GM19324 (cell line): ENCODE measurements around the gene SKIC3.
A peak's percentile ranks its signal among the peaks of the same experiment; 100 is the strongest.

ENCODE experiments used
- ATAC-seq: cut with Tn5 transposase; IDR thresholded peaks from one replicate; pipeline ENCODE4 v1.9.1; 2021; ENCODE audit warnings: mild to moderate bottlenecking, moderate library complexity; ENCODE audit not compliant: unreplicated experiment, low FRiP score

SKIC3 gene

GRCh38 chr5:95554647-95555548, at the start of gene SKIC3, which contains the start of gene ARSK:
SKIC3 (minus strand) TSS chr5:95554977; CDS start chr5:95547150, 7,827 bp downstream.
ARSK (plus strand) TSS chr5:95555101; CDS start chr5:95555279, 178 bp downstream.
- ATAC-seq, result peak; percentile 96

- no peak for ATAC-seq
Observed at GRCh38 chr5:95600557-95600956, 45.8 kb upstream of the SKIC3 start.

GRCh38 chr5:95599252-95599651, 44.5 kb upstream of the SKIC3 start:
- ATAC-seq, result no peak

GRCh38 chr5:95595289-95595931, 40.6 kb upstream of the SKIC3 start:
- no peak for ATAC-seq

- ATAC-seq, result no peak
Observed at GRCh38 chr5:95591490-95591901, 36.7 kb upstream of the SKIC3 start.

- ATAC-seq, result no peak
Observed at GRCh38 chr5:95590880-95591279, 36.1 kb upstream of the SKIC3 start.

- ATAC-seq, result no peak
Observed at GRCh38 chr5:95583992-95584391, 29.2 kb upstream of the SKIC3 start.

- ATAC-seq, result no peak
Observed at GRCh38 chr5:95581576-95581975, 26.8 kb upstream of the SKIC3 start.

- no peak for ATAC-seq
Observed at GRCh38 chr5:95572016-95572415, 17.2 kb upstream of the SKIC3 start.

GRCh38 chr5:95565280-95565920, 10.6 kb upstream of the SKIC3 start:
- no peak for ATAC-seq

- no peak for ATAC-seq
Observed at GRCh38 chr5:95564450-95564849, 9.7 kb upstream of the SKIC3 start.

GRCh38 chr5:95563367-95563766, 8.6 kb upstream of the SKIC3 start:
- no peak for ATAC-seq

GRCh38 chr5:95562282-95562681, 7.5 kb upstream of the SKIC3 start:
- no peak for ATAC-seq

GRCh38 chr5:95557841-95558240, 3.1 kb upstream of the SKIC3 start:
- no peak for ATAC-seq

GRCh38 chr5:95555553-95555952, 776 bp upstream of the SKIC3 start:
- no peak for ATAC-seq

- ATAC-seq, result peak; percentile 25
Observed at GRCh38 chr5:95554331-95554646, 488 bp downstream of the SKIC3 start.

GRCh38 chr5:95549030-95549429, 5.7 kb downstream of the SKIC3 start:
- no peak for ATAC-seq

GRCh38 chr5:95543017-95543705, 11.6 kb downstream of the SKIC3 start:
- ATAC-seq, result no peak

- no peak for ATAC-seq
Observed at GRCh38 chr5:95537501-95537900, 17.3 kb downstream of the SKIC3 start.

- ATAC-seq, result no peak
Observed at GRCh38 chr5:95533761-95534160, 21.0 kb downstream of the SKIC3 start.

- ATAC-seq, result no peak
Observed at GRCh38 chr5:95533106-95533505, 21.7 kb downstream of the SKIC3 start.
